Fibroblast of skin of scalp (primary cell): ENCODE measurements around the gene C5orf63. TPM values are rescaled to one million over a fixed set of nuclear protein-coding genes. Genes with fewer than 3 reads are reported as not detected.
"Not testable (repeated sequence)": the region's sequence is repeated elsewhere in the genome, so short reads cannot be mapped to it uniquely, and the experiment has no call there.

ENCODE experiments used
- DNase-seq: peaks from one replicate; pipeline ENCODE4 v3.0.0-alpha.2; 2013
- polyA plus RNA-seq, 2 experiments: library from polyadenylated mRNA; unstranded; fragments of 120-200 nt; gene quantifications; one replicate each; pipeline ENCODE4 v1.2.1, GENCODE V29; 2013; ENCODE audit not compliant: insufficient read length in 2 of 2

Gene C5orf63
- 1.6 TPM for polyA plus RNA-seq (2013, experiment 1 of 2; ENCODE audit: insufficient read length)
- 1.8 TPM for polyA plus RNA-seq (2013, experiment 2 of 2; ENCODE audit: insufficient read length)

- DNase-seq = no peak
These were observed at the start of gene C5orf63 for GRCh38 chr5:127072861-127073846. Gene C5orf63, minus strand, starts transcription at chr5:127073502. Its CDS starts 14,507 bp downstream, at chr5:127058995.

GRCh38 chr5:127112347-127112864 lies 39.1 kb upstream of the C5orf63 start:
- peak; percentile 14 for DNase-seq

DNA sequence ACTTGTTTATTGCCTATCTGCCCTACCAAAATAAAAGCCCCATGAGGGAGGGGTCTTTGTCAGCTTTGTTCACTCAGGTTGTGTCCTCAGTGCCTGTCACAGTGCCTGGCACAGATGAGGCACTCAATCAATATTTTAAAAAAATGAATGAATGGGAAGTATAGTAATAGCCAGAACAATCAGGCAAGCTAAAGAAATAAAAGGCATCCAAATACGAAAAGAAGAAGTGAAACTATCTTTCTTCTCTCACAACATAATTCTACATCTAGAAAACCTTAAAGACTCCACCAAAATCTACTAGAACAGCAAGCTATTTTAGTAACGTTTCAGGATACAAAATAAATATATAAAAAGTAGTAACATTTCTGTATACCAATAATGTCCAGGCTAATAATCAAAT lies 37.8 kb upstream of the C5orf63 start:
- DNase-seq = no peak

DNA sequence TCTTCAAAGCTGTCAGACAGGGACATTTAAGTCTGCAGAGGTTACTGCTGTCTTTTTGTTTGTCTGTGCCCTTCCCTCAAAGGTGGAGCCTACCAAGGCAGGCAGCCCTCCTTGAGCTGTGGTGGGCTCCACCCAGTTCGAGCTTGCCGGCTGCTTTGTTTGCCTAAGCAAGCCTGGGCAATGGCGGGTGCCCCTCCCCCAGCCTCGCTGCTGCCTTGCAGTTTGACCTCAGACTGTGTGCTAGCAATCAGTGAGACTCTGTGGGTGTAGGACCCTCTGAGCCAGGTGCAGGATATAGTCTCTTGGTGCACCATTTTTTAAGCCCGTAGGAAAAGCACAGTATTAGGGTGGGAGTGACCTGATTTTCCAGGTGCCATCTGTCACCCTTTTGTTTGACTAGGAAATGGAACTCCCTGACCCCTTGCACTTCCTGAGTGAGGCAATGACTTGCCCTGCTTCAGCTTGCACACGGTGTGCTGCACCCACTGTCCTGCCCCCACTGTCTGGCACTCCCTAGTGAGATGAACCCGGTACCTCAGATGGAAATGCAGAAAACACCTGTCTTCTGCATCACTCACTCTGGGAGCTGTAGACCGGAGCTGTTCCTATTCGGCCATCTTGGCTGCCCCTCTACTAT lies 35.4 kb upstream of the C5orf63 start:
- not testable (repeated sequence) for DNase-seq

GRCh38 chr5:127101935-127102334 lies 28.6 kb upstream of the C5orf63 start:
- DNase-seq = no peak

DNA sequence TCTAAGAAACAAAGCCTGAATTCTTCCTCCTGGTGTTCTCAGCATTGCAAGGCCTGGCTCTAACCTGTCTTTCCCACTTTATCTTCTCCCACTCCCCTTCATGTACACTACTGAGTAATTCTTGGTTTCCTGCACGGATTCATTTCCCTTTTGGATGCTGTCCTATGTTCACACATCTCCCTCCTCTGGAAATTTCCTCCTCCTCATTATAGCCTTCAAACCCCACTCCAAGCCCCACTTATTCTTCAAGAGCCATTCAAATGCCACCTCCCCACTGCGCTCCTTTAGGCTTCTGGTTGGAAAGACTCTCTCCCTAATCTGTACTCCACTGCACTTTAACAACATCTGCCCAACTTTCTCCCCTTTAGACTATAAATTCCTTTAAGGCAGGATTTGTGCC lies 28.2 kb upstream of the C5orf63 start:
- DNase-seq = no peak

DNA sequence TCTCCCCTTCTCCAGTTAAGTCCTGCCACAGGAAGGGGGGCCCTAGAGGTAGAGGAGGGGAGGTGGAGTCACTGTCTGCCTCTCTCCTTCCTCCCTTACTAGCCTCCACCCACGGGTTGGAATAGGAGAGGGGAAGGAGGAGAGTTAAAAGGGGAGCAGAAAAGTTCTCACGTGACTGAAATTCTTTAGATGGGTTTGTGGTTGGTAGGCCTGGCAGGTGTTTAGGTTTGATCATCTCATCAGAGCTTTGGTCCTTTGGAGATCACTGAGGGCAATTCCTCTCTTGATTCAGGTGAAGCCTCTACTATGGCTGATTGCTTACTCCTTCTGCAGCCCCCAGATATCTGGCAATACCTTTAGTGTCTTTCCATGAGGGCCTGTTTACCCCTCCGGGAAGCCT lies 24.9 kb upstream of the C5orf63 start:
- DNase-seq = no peak

GRCh38 chr5:127097278-127097677 lies 24.0 kb upstream of the C5orf63 start:
- no peak for DNase-seq

DNA sequence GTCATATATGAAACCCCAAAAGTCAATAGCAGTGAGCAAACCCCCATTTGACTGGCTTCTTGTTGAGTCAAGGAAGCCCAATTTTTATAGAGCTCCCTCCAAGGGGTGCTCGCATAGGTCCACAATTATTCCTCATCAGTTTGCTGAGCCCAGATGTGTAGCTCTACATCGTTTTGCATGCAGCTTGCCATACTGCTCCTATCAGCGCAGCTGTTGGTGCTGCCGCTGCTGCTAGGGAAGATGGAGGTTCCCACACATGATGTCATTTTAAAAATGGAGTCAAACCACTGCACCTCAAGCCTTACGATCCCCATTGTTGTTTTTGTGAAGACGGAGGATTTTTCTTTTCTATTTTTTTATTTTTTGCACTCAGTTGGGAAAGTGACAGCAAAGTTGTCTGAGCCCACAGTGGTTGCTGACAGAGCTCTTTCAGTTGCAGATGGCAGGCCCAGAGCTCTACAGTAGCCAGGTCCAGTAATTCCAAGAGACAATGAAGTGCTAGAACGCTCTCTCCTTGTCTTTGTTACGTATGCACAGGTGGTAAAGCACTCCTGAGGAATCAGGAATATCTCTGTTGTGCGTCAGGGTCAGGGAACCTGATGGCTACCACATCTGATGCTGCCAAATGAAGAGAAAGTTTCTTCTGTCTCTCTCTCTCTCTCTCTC lies 23.2 kb upstream of the C5orf63 start:
- DNase-seq = no peak

GRCh38 chr5:127094161-127094814 lies 21.0 kb upstream of the C5orf63 start:
- DNase-seq = no peak

DNA sequence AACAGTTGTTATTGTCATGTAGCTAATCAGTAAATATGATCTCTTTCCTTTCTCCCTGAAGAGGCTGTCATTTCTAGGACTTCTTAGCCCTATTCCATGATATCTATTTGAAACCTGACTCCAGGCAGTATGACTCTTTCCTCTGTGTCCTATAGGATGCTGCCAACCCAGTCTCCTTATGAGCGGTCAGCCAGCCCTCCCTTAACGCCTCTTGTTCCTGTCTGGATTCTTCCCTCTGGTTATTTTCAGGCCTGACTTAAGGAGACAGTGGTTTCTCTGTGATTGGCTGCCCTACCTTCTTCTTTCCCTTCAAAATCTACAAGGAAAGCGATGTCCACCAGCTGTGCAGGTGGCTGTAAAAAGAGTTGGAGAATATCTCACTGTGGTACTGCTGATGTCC lies 19.4 kb upstream of the C5orf63 start:
- peak; percentile 55 for DNase-seq

- no peak for DNase-seq
These were observed 15.9 kb upstream of the C5orf63 start for GRCh38 chr5:127089191-127089590.

GRCh38 chr5:127088251-127088650 lies 14.9 kb upstream of the C5orf63 start:
- DNase-seq = peak; percentile 98

- no peak for DNase-seq
These were observed 13.3 kb upstream of the C5orf63 start for GRCh38 chr5:127086589-127086988.

- no peak for DNase-seq
These were observed 12.5 kb upstream of the C5orf63 start for GRCh38 chr5:127085796-127086195.

- no peak for DNase-seq
These were observed 12.1 kb upstream of the C5orf63 start for GRCh38 chr5:127085371-127085770.

- no peak for DNase-seq
These were observed 11.4 kb upstream of the C5orf63 start for GRCh38 chr5:127084656-127085055.

- no peak for DNase-seq
These were observed 10.4 kb upstream of the C5orf63 start for GRCh38 chr5:127083711-127084110.

DNA sequence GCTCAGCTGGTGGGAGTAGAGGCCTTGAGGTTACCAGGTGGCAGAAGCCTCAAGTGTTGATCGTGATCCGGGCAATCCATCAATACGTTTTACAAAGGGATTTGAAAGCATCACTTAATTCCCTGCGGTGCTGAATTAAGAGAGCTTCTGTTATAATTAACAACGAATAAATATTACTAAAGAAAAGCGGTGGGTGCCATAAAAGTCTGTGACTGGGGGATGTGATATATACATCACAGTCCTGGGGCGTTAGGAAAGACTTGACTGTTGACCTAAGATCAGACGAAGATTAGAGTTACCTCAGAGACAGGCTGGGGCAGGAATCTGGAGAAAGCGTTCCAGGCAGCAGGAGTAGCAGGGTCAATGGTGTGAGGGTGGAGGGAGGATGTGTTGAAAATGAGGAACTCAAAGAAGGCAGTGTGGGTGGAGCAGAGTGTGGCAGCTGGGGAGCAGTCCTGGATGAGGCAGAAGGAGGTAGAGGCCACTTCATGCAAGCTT lies 6.7 kb upstream of the C5orf63 start:
- DNase-seq = no peak

DNA sequence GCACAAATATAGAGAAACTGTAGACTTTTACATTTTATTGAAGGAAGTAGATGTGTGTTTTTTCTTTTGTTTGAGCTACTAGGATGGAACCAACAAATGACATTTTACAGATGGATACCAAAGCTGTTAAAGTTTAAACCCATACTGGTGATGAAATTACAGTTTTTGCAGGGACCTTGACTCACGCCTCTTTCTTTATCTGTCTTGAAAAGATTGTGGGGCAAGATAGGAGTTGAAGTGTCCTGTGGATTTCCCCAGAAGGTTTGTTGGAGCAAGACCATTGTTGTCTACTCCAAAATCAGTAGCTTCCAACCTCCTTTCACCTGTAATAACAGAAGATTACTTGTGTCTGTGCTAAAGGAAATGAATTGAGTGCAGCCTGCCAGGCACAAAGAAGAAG lies 4.1 kb upstream of the C5orf63 start:
- DNase-seq = no peak

- peak; percentile 28 for DNase-seq
These were observed 3.2 kb upstream of the C5orf63 start for GRCh38 chr5:127076315-127077129.
